Superior temporal gyrus (tissue), 1 donor: ENCODE measurements around the gene PIGS.
A peak's percentile ranks its signal among the peaks of the same experiment; 100 is the strongest.
"Not testable (repeated sequence)": the region's sequence is repeated elsewhere in the genome, so short reads cannot be mapped to it uniquely, and the experiment has no call there.

Source experiments
- DNase-seq: peaks from one replicate; pipeline ENCODE4 v3.0.0-alpha.2; 2016; ENCODE audit errors: extremely low spot score

The PIGS gene

GRCh38 chr17:28578246-28579195, 7.2 kb upstream of the PIGS start:
- no peak for DNase-seq

DNA sequence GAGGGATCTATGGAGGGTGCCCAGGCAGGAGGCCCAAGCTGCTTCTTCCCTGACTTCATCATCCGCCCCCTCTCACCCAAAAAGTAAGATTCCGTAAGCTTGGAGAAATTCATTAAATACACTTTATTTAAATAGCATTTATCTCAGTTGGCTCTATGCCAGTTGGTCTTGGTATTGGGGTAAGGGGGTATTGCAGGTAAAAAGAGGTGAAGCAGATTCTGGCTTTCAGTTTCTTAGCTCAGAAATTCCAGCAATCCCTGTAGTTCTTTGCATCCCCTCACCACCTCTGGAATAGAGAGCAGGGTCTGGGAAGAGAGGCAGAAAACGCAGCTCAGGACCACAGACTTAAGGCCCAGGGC, 6.1 kb upstream of the PIGS start:
- no peak for DNase-seq

- DNase-seq, result peak; percentile 96
Measured at GRCh38 chr17:28576758-28577465, 5.6 kb upstream of the PIGS start, which contains the start of gene ALDOC. Gene ALDOC (minus strand): TSS chr17:28576895. CDS start chr17:28575532, 1,363 bp downstream.

DNA sequence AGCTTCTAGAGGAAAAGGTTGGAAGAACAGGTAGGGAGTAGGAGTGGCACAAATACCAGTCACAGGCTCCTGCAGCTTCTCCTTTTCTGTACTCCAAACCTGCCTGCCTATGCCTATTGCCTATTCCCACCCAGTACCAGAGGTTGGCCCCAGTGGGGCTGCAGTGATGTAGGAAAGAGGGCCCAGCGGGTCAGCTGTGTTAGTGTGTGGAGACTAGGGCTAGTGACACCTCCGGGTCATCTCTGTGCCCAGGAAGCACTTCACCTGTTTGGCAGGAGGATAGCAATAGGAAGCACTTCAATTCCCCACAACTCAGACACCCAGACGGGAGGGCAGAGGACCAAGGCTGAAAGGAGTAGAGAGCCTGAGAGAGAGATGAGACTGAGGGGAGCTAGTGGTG, 4.7 kb upstream of the PIGS start:
- DNase-seq, result not testable (repeated sequence)

DNA sequence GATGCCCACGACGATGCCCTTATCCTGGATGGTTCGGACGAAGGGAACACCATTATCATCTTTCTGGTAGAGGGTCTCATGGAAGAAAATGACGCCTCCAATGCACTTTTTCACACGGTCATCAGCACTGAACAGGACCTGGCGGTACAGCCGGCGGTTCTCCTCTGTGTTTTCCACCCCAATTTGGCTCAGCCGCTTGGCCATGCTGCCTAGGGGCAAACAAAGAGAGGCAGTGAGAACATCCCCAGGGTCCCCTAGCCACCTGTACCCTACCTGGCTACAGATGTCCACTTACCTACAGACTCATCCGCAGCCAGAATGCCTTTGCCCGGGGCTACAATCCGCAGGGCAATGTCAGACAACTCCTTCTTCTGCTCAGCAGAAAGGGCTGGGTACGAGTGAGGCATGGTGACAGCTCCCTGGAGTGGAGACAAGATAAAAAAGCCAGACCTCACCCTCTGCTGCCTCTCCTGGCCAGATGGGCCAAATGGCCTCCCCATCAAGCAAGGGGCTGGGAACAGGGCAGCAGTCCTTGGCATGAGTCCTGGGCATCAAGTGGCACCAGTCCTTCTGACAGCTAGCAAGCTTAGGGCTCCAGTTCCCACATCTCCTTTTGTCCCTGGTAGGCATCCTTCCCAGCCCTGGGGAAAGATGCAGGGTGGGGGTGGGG, 3.9 kb upstream of the PIGS start:
- peak; percentile 39 for DNase-seq

GRCh38 chr17:28574526-28574925, 3.2 kb upstream of the PIGS start:
- DNase-seq, result no peak

DNA sequence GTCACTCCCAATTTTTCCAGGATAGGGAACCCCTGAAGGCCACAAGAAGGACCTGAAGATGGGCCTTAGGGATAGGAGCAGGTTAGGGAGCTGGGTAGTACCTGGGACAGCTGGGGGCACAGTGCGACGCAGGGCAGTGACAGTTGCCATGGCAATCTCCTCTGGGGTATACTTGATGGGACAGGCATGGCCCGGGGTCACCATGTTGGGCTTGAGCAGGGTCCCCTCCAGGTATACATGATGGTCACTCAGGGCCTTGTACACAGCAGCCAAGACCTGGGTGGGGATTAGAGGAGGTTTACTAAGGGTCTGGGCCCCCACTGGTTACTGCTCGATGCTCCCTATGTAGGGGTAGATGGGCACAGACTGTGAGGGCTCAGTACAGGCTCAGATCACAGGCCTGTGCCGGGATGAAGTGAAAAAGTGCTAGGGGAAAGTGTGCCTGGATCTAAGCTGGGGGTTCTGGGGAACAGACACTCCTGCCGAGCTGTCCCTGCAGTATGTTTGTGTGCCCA, 2.7 kb upstream of the PIGS start:
- DNase-seq, result no peak

DNA sequence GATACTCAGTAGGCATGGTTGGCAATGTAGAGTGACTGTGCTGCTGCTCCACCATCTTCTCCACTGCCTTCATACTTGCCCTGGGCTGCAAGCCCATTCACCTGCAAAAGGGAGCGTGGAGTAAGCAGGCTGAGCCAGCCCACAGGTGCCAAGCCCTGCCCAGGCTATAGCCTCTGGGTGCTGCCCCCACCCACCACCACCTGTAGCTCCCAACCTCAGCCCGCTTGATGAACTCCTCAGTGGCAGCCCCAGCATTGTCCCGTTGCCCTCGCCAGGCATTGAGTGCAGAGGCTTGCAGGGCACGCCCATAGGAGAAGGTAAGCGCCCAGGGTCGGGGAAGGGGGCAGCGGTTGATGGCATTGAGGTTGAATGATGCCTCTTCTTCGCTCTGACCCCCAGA, 2.2 kb upstream of the PIGS start:
- DNase-seq, result no peak

DNA sequence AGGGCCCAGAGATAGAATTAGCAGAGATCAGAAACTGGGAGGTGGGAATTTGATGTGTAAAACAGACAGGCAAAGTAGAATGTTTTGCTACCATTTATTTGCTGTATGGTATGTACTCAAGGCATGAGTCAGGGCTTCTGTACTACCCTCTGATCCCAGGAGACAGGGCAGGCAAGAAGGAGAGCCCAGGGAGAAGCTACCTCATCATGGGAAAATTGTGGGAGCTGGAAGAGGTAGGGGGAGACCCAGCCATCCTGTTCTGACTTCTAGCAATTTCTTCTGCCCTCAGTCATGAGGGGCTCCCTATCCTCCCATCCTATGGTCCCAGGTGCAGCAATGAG, 1.7 kb upstream of the PIGS start:
- no peak for DNase-seq

GRCh38 chr17:28572259-28573039, 1.1 kb upstream of the PIGS start:
- DNase-seq, result no peak

- DNase-seq, result no peak
Measured at GRCh38 chr17:28570716-28571360, 486 bp downstream of the PIGS start.

- DNase-seq, result no peak
Measured at GRCh38 chr17:28569446-28569845, 1.9 kb downstream of the PIGS start.

DNA sequence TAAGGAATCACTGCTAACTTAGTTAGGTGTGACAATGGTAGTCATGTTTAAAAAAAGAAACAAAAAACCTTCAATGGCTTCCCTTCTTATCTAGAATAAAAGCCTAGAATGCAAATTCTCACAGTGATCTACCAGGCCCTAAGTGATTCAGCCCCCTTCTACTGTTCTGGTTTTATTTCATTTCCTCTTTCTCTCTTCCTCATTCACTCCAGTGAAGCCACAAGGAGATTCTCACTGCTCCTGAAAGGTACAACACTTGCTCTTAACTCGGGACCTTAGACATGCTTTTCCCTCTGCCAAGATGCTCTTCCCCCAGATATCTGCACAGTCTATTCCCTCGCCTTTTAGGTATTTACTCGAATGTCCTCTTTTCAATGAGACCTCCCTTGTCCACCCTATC, 3.7 kb downstream of the PIGS start:
- no peak for DNase-seq

DNA sequence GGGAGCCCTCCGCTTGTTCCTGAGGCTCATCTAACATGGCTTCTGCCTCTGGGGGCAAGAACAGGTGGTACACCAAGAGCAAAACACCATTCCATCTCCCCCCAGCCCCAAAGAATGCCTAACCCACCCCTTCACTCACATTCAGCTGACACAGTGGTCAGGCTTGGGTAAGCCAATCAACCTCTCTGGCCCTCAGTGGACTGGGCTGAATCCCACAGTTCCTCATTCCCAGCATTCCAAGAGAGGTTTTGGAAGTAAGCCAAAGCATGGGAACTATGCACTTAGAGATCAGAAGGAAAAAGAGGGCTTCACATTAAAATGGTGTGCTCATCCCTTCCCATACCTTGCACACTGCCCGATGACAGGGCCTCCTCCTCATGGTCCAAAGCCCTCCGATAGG, 7.8 kb downstream of the PIGS start:
- DNase-seq, result no peak

GRCh38 chr17:28555022-28555421, 16.3 kb downstream of the PIGS start:
- no peak for DNase-seq

- DNase-seq, result no peak
Measured at GRCh38 chr17:28554565-28554964, 16.8 kb downstream of the PIGS start.

- no peak for DNase-seq
Measured at GRCh38 chr17:28553000-28553505, 18.3 kb downstream of the PIGS start.

DNA sequence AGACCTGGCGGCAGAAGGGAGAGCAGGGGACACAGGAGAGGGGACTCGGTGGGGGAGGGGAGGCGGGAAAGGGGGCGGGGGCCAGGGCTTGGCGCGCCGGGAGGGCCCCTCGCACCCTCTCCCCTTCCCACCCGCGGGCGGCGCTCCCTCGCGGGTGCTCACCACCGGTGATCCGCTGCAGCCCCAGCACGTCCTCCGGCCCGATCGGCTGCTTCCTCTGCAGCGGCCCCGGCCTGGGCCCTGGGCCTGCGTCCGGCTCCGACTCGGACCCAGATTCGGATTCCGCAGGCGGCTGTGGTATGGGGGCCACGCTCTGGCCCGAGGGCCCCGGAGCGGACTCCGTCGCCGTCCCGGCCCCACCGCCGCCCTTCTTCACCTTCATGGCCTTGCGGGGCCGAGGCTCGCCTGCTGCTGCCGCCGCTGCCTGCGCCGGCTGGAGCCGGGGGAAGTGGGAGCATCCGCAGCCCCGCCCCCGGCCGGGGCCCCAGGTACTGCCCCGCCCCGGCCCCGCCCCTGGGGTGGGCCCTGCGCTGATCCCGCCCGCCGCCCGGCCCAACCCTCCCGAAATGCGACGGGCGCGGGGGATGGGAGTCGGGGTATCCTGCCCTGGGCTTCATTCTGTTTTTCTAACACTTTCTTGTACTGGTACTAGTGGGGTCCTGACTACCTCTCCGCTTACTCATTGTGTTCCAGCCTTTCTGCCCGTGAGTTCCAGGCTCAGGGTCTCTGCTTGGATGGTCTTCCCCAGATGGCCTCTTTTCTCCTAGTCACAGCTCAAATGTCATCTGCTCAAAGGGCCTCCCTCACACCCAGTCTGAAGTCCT, 18.9 kb downstream of the PIGS start, which contains the start of gene UNC119:
Gene UNC119, minus strand, starts transcription at position 449 of the 824 bp plus-strand sequence. Its CDS starts 67 bp downstream, at position 382.
- peak; percentile 51 for DNase-seq

GRCh38 chr17:28551421-28552175, 19.7 kb downstream of the PIGS start:
- DNase-seq, result no peak
